ENCODE data around the gene CAB39L. TPM values are rescaled to one million over a fixed set of nuclear protein-coding genes. Genes with fewer than 3 reads are reported as not detected.

Gene CAB39L
- total and polyA plus RNA-seq, 2 of the 4 experiments (the other 2 are of a cell fraction), result 8.5 to 16.7 TPM

GRCh38 chr13:49435992-49436391, 7.9 kb downstream of the CAB39L start:
- peaks cover 16 to 17% of the 10 kb centered on the region in 2 experiments for H3K79me1 ChIP-seq (ENCODE audit: low read depth in 1 of 2, low read length in 2 of 2)
- H2AK9ac ChIP-seq (replicated peaks; ENCODE audit: low read depth, low read length, poor library complexity), result no peak overlapping the region
- peak overlapping the region; percentile 78; the same call in 1 of the 2 replicates for H4K5ac ChIP-seq (ENCODE audit: low read depth, low read length)
- H2AFZ ChIP-seq (replicated peaks; ENCODE audit: low read length, poor library complexity), result no peak overlapping the region
- peak overlapping the region; percentile 58; the same call in 1 of the 2 replicates for H3K4me2 ChIP-seq (ENCODE audit: low read depth, low read length)
- H3K36me3 ChIP-seq (ENCODE audit: control insufficient read depth, insufficient read depth, low read length), result peaks cover 3% of the 10 kb centered on the region; the same call in 1 of the 2 replicates
- peak overlapping the region in 1 of 2 experiments; percentile 12; a peak in 1 of 4 replicates for H4K8ac ChIP-seq (ENCODE audit: low read depth in 2 of 2, low read length in 2 of 2)
- H3K4ac ChIP-seq (ENCODE audit: low read depth, low read length), result peak overlapping the region; percentile 66
- peaks cover 2% of the 10 kb centered on the region; the same call in 1 of the 2 replicates for H3K4me1 ChIP-seq (ENCODE audit: control insufficient read depth, insufficient read depth, low read length)
- H3K27me3 ChIP-seq (ENCODE audit: control insufficient read depth, insufficient read depth, low read length), result no peaks in the 10 kb centered on the region
- H4K91ac ChIP-seq (ENCODE audit: insufficient read depth, low read depth, low read length), result no peak overlapping the region
- DNase-seq (peak; percentile 44), ATAC-seq (ENCODE audit: low read depth) (peak; percentile 40)
- H4K20me1 ChIP-seq (ENCODE audit: insufficient read depth, low read length), result no peaks in the 10 kb centered on the region
- no peak for TF ChIP-seq CHD1 (IDR thresholded peaks at IDR 0.05; ENCODE audit: low read depth, low read length)
- no peak for TF ChIP-seq MXI1 (IDR thresholded peaks at IDR 0.05; ENCODE audit: borderline replicate concordance, low read depth, low read length)
- no peak for TF ChIP-seq CEBPB (IDR thresholded peaks at IDR 0.05; ENCODE audit: low read depth, low read length)
- TF ChIP-seq CTCF (conservative IDR thresholded peaks at IDR 0.05; ENCODE audit: low read depth, low read length), result no peak
- no peak for TF ChIP-seq MAFK (IDR thresholded peaks at IDR 0.05; ENCODE audit: low read depth, low read length)
- no peak for TF ChIP-seq RCOR1 (IDR thresholded peaks at IDR 0.05; ENCODE audit: insufficient replicate concordance, low read length)
- no peak for TF ChIP-seq FOS (IDR thresholded peaks at IDR 0.05; ENCODE audit: low read depth, low read length)
- TF ChIP-seq RFX5 (IDR thresholded peaks at IDR 0.05; ENCODE audit: low read depth, low read length), result no peak
- no peak for TF ChIP-seq BHLHE40 (IDR thresholded peaks at IDR 0.05; ENCODE audit: low read depth, low read length)
- TF ChIP-seq MAZ (IDR thresholded peaks at IDR 0.05; ENCODE audit: borderline replicate concordance, low read depth, low read length), result no peak
- TF ChIP-seq ELK1 (IDR thresholded peaks at IDR 0.05; ENCODE audit: borderline replicate concordance, low read depth, low read length), result no peak
- no peak for TF ChIP-seq RAD21 (IDR thresholded peaks at IDR 0.05; ENCODE audit: low read length)
- peak overlapping the region; percentile 87; the same call in 1 of the 2 replicates for H3K23ac ChIP-seq (ENCODE audit: low read depth, low read length)
- 0 out of 2 replicates have a peak, but pooled peaks cover 4% of the 10 kb centered on the region for H3K9me1 ChIP-seq (ENCODE audit: insufficient read depth, low read length)
- no CpG with 5 or more reads among the region's 1 CpG for WGBS, 2 experiments (ENCODE audit: extremely low coverage in 2 of 2, insufficient read length in 1 of 2)
- intact Hi-C loops (cut with micrococcal nuclease), result no loop called here
- peak overlapping the region; percentile 42; the same call in 1 of the 2 replicates for H2BK120ac ChIP-seq (ENCODE audit: low read depth, low read length)
- H3K14ac ChIP-seq (replicated peaks; ENCODE audit: low read depth, low read length), result no peak overlapping the region; the same call in 1 of the 2 replicates
- BruUV-seq (replicated peaks), result no TSS peak
- H2BK20ac ChIP-seq (ENCODE audit: low read depth, low read length), result peak overlapping the region; percentile 62; the same call in 1 of the 2 replicates
- POLR2A ChIA-PET (ENCODE audit: unreplicated experiment), result interaction anchor here (0.6 kb wide), 1 partner anchor 137 kb away, joined by 5 read pairs; no protein-coding TSS in a partner anchor
- no peak overlapping the region for H3K56ac ChIP-seq (ENCODE audit: extremely low read depth, insufficient read depth, low read length)
- no peak overlapping the region for H2AK5ac ChIP-seq (ENCODE audit: low read depth, low read length)
- H3K18ac ChIP-seq (ENCODE audit: low read depth, low read length), result peak overlapping the region; percentile 97; the same call in 1 of the 2 replicates
- peak overlapping the region; percentile 77 for H2BK5ac ChIP-seq (ENCODE audit: low read depth, low read length, poor library complexity, severe bottlenecking)
- H3K9me3 ChIP-seq (ENCODE audit: control insufficient read depth, insufficient read depth, low read length), result no peaks in the 10 kb centered on the region
- H2BK15ac ChIP-seq (ENCODE audit: low read depth, low read length), result no peak overlapping the region
- H3K27ac ChIP-seq (ENCODE audit: insufficient read depth, low read length), result peak overlapping the region; percentile 21; the same call in 1 of the 2 replicates
- dilution Hi-C loops (cut with HindIII; ENCODE audit: low sequenced_read_pairs, unreplicated experiment), result no loop called here
- H3K9ac ChIP-seq (ENCODE audit: low read depth, low read length), result no peak overlapping the region
- CTCF ChIA-PET, result interaction anchor here (0.6 to 2.1 kb wide), 6 partner anchors 121 to 235 kb away, joined by 3 to 5 read pairs (median 4); no protein-coding TSS in a partner anchor
- no peak overlapping the region for H3K4me3 ChIP-seq (ENCODE audit: insufficient read depth, low read depth, low read length)
- in situ Hi-C loops (cut with MboI; ENCODE audit: low sequenced_read_pairs), result no loop called here
